ENCODE measurements around the gene HEATR1.

The HEATR1 gene

GRCh38 chr1:236561976-236562375 is 42.3 kb downstream of the HEATR1 start:
- TF ChIP-seq CTCF (IDR thresholded peaks at IDR 0.05; ENCODE audit: low read depth, low read length, missing control alignments): no peak
- DNase-seq (ENCODE audit: extremely low read depth, low read depth): no peak
- H3K4me3 ChIP-seq (replicated peaks; ENCODE audit: low read depth, low read length): no peak overlapping the region

- no peak for DNase-seq (ENCODE audit: extremely low read depth, low read depth)
- TF ChIP-seq CTCF (IDR thresholded peaks at IDR 0.05; ENCODE audit: low read depth, low read length, missing control alignments): peak; percentile 13
- no peak overlapping the region for H3K4me3 ChIP-seq (replicated peaks; ENCODE audit: low read depth, low read length)
These were observed 44.0 kb downstream of the HEATR1 start for GRCh38 chr1:236560213-236560771.

GRCh38 chr1:236558846-236559245 is 45.5 kb downstream of the HEATR1 start:
- no peak for TF ChIP-seq CTCF (IDR thresholded peaks at IDR 0.05; ENCODE audit: low read depth, low read length, missing control alignments)
- no peak overlapping the region for H3K4me3 ChIP-seq (replicated peaks; ENCODE audit: low read depth, low read length)
- no peak for DNase-seq (ENCODE audit: extremely low read depth, low read depth)

GRCh38 chr1:236558081-236558480 is 46.2 kb downstream of the HEATR1 start:
- no peak overlapping the region for H3K4me3 ChIP-seq (replicated peaks; ENCODE audit: low read depth, low read length)
- no peak for TF ChIP-seq CTCF (IDR thresholded peaks at IDR 0.05; ENCODE audit: low read depth, low read length, missing control alignments)
- no peak for DNase-seq (ENCODE audit: extremely low read depth, low read depth)

- TF ChIP-seq CTCF (IDR thresholded peaks at IDR 0.05; ENCODE audit: low read depth, low read length, missing control alignments): no peak
- no peak for DNase-seq (ENCODE audit: extremely low read depth, low read depth)
- H3K4me3 ChIP-seq (replicated peaks; ENCODE audit: low read depth, low read length): no peak overlapping the region
These were observed 47.7 kb downstream of the HEATR1 start for GRCh38 chr1:236556606-236557005.

GRCh38 chr1:236553370-236553769 is 50.9 kb downstream of the HEATR1 start:
- DNase-seq (ENCODE audit: extremely low read depth, low read depth): no peak
- no peak overlapping the region for H3K4me3 ChIP-seq (replicated peaks; ENCODE audit: low read depth, low read length)
- TF ChIP-seq CTCF (IDR thresholded peaks at IDR 0.05; ENCODE audit: low read depth, low read length, missing control alignments): no peak

GRCh38 chr1:236552901-236553300 is 51.4 kb downstream of the HEATR1 start:
- DNase-seq (ENCODE audit: extremely low read depth, low read depth): no peak
- no peak overlapping the region for H3K4me3 ChIP-seq (replicated peaks; ENCODE audit: low read depth, low read length)
- no peak for TF ChIP-seq CTCF (IDR thresholded peaks at IDR 0.05; ENCODE audit: low read depth, low read length, missing control alignments)

Data from HFF-Myc (cell line).